Panc1 (cell line): ENCODE measurements around the gene PSTPIP1. TPM values are rescaled to one million over a fixed set of nuclear protein-coding genes. Genes with fewer than 3 reads are reported as not detected.

Experiments
- ATAC-seq: fragments of 200-7000 bp; cut with Tn5 transposase; 2 replicates; pipeline ENCODE4 v1.9.1; 2020; ENCODE audit warnings: mild to moderate bottlenecking, moderate library complexity
- BruUV-seq: library from RNA; stranded (reverse); fragments of 400-500 nt; replicated peaks from 2 replicates; lab custom pipeline; 2021; lab: Mats Ljungman, UMichigan
- CTCF ChIA-PET: fragments of 300-600 bp; sonication (Branson Sonifier 250); formaldehyde crosslinking; loops from one replicate; lab custom pipeline; 2022; ENCODE audit warnings: antibody characterized with exemption; lab: Charles Lee
- POLR2A ChIA-PET: fragments of 300-600 bp; sonication (Branson Sonifier 250); formaldehyde crosslinking; loops from one replicate; lab custom pipeline; 2022; ENCODE audit warnings: antibody characterized with exemption; lab: Charles Lee
- DNase-seq: peaks from one replicate; pipeline ENCODE4 v3.0.0-alpha.2; 2010; ENCODE audit warnings: low read depth, low spot score
- H3K27ac ChIP-seq: 2 replicates; pipeline ENCODE4 v1.5.1; 2011; ENCODE audit warnings: mild to moderate bottlenecking, low read length, inconsistent platforms
- H3K27me3 ChIP-seq: fragments of 200-500 bp; sonication (Bioruptor generic); 2 replicates; pipeline ENCODE4 v1.6.0; 2014; ENCODE audit warnings: low read length, inconsistent platforms; ENCODE audit not compliant: control insufficient read depth, insufficient read depth
- H3K36me3 ChIP-seq: fragments of 200-500 bp; sonication (Bioruptor generic); 2 replicates; pipeline ENCODE4 v1.5.1; 2014; ENCODE audit warnings: inconsistent platforms, mild to moderate bottlenecking, low read length, moderate library complexity; ENCODE audit not compliant: control insufficient read depth, insufficient read depth
- H3K4me1 ChIP-seq: 2 replicates; pipeline ENCODE4 v1.5.1; 2011; ENCODE audit warnings: inconsistent platforms, mild to moderate bottlenecking, low read length, moderate library complexity; ENCODE audit not compliant: control insufficient read depth, insufficient read depth
- H3K4me3 ChIP-seq, 2 experiments: 2 replicates each; pipeline ENCODE4 v1.5.1; 2011 to 2012; ENCODE audit warnings: low read depth in 2 of 2, low read length in 2 of 2, mild to moderate bottlenecking in 2 of 2, inconsistent platforms in 1 of 2, moderate library complexity in 1 of 2
- H3K9me3 ChIP-seq: fragments of 200-500 bp; sonication (Bioruptor generic); 2 replicates; pipeline ENCODE4 v1.5.1; 2014; ENCODE audit warnings: low read depth, mild to moderate bottlenecking, inconsistent platforms, low read length, moderate library complexity; ENCODE audit not compliant: control insufficient read depth, insufficient read depth
- POLR2AphosphoS5 ChIP-seq: IDR thresholded peaks from 2 replicates; pipeline ENCODE4 v1.6.1; 2012; ENCODE audit warnings: mild to moderate bottlenecking, low read depth, low read length, moderate library complexity
- SIN3A ChIP-seq: IDR thresholded peaks from 2 replicates; pipeline ENCODE4 v1.6.1; 2012; ENCODE audit warnings: low read depth, mild to moderate bottlenecking, low read length, moderate library complexity, borderline replicate concordance; ENCODE audit not compliant: insufficient read depth
- TCF7L2 ChIP-seq: IDR thresholded peaks from 2 replicates; pipeline ENCODE4 v1.6.1; 2011; ENCODE audit warnings: mild to moderate bottlenecking, low read depth, low read length, inconsistent platforms
- in situ Hi-C: cut with HindIII; loops from 2 replicates; pipeline ENCODE4 v1.10.0; 2016; ENCODE audit warnings: low sequenced_read_pairs, low pct_unique_long_range_greater_than_20kb
- intact Hi-C: fragments of 100-400 bp; cut with micrococcal nuclease; formaldehyde crosslinking; loops from one replicate; pipeline ENCODE4 v1.10.0; 2022; ENCODE audit not compliant: unreplicated experiment
- total RNA-seq: library from RNA; stranded (reverse); gene quantifications from one replicate; pipeline ENCODE4 v1.2.1, GENCODE V29; 2021; ENCODE audit not compliant: unreplicated experiment
- TF ChIP-seq, protein P1 (sequence below): fragments of 450-650 bp; IDR thresholded peaks from 2 replicates; pipeline ENCODE4 v1.5.1; 2017; ENCODE audit warnings: mild to moderate bottlenecking
- TF ChIP-seq, protein P2 (sequence below), 2 experiments: IDR thresholded peaks; 2 replicates each; pipeline ENCODE4 v1.6.1; 2011 to 2012; ENCODE audit warnings: low read depth in 2 of 2, control low read depth in 1 of 2, low read length in 1 of 2, mild to moderate bottlenecking in 1 of 2, moderate library complexity in 1 of 2; ENCODE audit not compliant: insufficient read depth in 1 of 2

The PSTPIP1 gene
- total RNA-seq, 1 experiment from 2014 or later: 0.46 TPM

DNA sequence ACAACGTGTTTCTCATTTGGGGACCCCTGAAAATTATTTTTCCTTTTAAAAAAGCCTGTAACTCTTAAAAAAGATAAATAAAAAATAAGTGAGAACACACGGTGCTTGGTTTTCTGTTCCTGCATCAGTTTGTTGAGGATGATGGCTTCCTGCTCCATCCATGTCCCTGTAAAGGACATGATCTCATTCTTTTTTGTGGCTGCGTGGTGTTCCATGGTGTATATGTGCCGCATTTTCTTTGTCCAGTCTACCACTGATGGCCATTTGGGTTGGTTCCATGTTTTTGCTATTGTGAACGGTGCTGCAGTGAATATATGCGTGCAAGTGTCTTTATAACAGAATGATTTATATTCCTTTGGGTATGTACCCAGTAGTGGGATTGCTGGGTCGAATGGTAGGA is 73.7 kb downstream of the PSTPIP1 start:
- ChIA-PET CTCF (no interaction called here), POLR2A (no interaction called here)
- intact Hi-C loops: no loop called here

DNA sequence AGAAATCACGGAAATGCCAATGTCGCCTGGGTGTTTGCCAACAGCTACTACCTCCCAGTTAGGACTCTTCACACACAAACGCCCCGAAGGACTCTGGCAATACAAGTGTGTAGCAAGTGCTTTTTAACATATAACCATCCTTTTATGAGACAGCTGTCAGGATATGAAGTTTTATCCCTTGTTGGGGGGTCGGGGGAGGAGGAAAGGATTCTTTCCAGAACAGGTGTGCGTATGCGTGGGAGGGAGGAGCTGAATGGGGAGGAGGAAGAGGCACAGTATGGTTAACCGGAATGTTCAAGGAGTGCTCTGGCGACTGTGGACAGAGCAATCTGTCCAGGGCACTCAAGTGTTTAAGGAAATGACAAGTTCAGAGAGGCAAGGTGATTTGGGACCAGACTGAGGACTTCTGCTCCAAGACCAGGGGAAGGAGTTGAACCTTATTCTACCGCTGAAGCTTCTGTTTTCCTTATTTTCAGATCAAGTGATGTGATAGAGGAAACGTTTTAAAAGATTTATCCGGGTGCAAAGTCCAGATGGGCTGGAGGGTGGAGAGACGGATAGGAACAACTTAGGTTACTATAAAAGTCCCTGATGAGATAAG is 74.7 kb downstream of the PSTPIP1 start:
- POLR2A ChIA-PET: no interaction called here
- no peak for TF ChIP-seq TCF7L2
- TF ChIP-seq, protein P1, sequence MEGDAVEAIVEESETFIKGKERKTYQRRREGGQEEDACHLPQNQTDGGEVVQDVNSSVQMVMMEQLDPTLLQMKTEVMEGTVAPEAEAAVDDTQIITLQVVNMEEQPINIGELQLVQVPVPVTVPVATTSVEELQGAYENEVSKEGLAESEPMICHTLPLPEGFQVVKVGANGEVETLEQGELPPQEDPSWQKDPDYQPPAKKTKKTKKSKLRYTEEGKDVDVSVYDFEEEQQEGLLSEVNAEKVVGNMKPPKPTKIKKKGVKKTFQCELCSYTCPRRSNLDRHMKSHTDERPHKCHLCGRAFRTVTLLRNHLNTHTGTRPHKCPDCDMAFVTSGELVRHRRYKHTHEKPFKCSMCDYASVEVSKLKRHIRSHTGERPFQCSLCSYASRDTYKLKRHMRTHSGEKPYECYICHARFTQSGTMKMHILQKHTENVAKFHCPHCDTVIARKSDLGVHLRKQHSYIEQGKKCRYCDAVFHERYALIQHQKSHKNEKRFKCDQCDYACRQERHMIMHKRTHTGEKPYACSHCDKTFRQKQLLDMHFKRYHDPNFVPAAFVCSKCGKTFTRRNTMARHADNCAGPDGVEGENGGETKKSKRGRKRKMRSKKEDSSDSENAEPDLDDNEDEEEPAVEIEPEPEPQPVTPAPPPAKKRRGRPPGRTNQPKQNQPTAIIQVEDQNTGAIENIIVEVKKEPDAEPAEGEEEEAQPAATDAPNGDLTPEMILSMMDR: no peak
- no peak for TF ChIP-seq POLR2AphosphoS5
- TF ChIP-seq, protein P2, sequence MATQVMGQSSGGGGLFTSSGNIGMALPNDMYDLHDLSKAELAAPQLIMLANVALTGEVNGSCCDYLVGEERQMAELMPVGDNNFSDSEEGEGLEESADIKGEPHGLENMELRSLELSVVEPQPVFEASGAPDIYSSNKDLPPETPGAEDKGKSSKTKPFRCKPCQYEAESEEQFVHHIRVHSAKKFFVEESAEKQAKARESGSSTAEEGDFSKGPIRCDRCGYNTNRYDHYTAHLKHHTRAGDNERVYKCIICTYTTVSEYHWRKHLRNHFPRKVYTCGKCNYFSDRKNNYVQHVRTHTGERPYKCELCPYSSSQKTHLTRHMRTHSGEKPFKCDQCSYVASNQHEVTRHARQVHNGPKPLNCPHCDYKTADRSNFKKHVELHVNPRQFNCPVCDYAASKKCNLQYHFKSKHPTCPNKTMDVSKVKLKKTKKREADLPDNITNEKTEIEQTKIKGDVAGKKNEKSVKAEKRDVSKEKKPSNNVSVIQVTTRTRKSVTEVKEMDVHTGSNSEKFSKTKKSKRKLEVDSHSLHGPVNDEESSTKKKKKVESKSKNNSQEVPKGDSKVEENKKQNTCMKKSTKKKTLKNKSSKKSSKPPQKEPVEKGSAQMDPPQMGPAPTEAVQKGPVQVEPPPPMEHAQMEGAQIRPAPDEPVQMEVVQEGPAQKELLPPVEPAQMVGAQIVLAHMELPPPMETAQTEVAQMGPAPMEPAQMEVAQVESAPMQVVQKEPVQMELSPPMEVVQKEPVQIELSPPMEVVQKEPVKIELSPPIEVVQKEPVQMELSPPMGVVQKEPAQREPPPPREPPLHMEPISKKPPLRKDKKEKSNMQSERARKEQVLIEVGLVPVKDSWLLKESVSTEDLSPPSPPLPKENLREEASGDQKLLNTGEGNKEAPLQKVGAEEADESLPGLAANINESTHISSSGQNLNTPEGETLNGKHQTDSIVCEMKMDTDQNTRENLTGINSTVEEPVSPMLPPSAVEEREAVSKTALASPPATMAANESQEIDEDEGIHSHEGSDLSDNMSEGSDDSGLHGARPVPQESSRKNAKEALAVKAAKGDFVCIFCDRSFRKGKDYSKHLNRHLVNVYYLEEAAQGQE (IDR thresholded peaks at IDR 0.05; ENCODE audit: insufficient read depth in 1 of 2, low read depth in 2 of 2, low read length in 1 of 2): no peak
- no peak for TF ChIP-seq SIN3A
- intact Hi-C loops (no loop called here), in situ Hi-C loops (no loop called here)
- H3K9me3 ChIP-seq: no peaks in the 10 kb centered on the region
- ATAC-seq (no peak), DNase-seq (no peak)
- no peaks in the 10 kb centered on the region for H3K27me3 ChIP-seq
- H3K27ac ChIP-seq: peak overlapping the region; percentile 70
- peaks cover 2% of the 10 kb centered on the region; the same call in 1 of the 2 replicates for H3K36me3 ChIP-seq
- CTCF ChIA-PET: no interaction called here
- H3K4me1 ChIP-seq: peaks cover 28% of the 10 kb centered on the region
- peak overlapping the region; percentile 66 to 76 for H3K4me3 ChIP-seq
- no TSS peak for BruUV-seq

More for the DNA sequence above, 73.7 kb downstream of the PSTPIP1 start:
- peaks cover 34% of the 10 kb centered on the region for H3K4me1 ChIP-seq
- ATAC-seq: no peak
- TSS peak; percentile 57 for BruUV-seq
- TF ChIP-seq, protein P1: no peak
- TF ChIP-seq TCF7L2: no peak
- TF ChIP-seq POLR2AphosphoS5: no peak
- no peak for TF ChIP-seq SIN3A
- TF ChIP-seq, protein P2 (IDR thresholded peaks at IDR 0.05; ENCODE audit: insufficient read depth in 1 of 2, low read depth in 2 of 2, low read length in 1 of 2): no peak
- peaks cover 2% of the 10 kb centered on the region; the same call in 1 of the 2 replicates for H3K36me3 ChIP-seq
- no peak overlapping the region for H3K27ac ChIP-seq
- in situ Hi-C loops: no loop called here
- no peak overlapping the region for H3K4me3 ChIP-seq
- no peaks in the 10 kb centered on the region for H3K9me3 ChIP-seq
- DNase-seq: no peak
- H3K27me3 ChIP-seq: no peaks in the 10 kb centered on the region
